GM21423 (cell line): ENCODE data around the gene RYR3.

Experiments
- ATAC-seq: cut with Tn5 transposase; IDR thresholded peaks from one replicate; pipeline ENCODE4 v1.9.1; 2021; ENCODE audit warnings: mild to moderate bottlenecking, moderate library complexity; ENCODE audit not compliant: unreplicated experiment

The RYR3 gene

GRCh38 chr15:33738941-33739664 lies 428.3 kb downstream of the RYR3 start:
- ATAC-seq = no peak

- no peak for ATAC-seq
These were observed 431.5 kb downstream of the RYR3 start for GRCh38 chr15:33742306-33742705.

- no peak for ATAC-seq
These were observed 432.0 kb downstream of the RYR3 start for GRCh38 chr15:33742800-33743199.

- ATAC-seq = no peak
These were observed 435.4 kb downstream of the RYR3 start for GRCh38 chr15:33746203-33746602.

GRCh38 chr15:33753012-33753411 lies 442.2 kb downstream of the RYR3 start:
- no peak for ATAC-seq

GRCh38 chr15:33754242-33754641 lies 443.5 kb downstream of the RYR3 start:
- no peak for ATAC-seq

- no peak for ATAC-seq
These were observed 446.2 kb downstream of the RYR3 start for GRCh38 chr15:33756961-33757360.

GRCh38 chr15:33757516-33758232 lies 446.9 kb downstream of the RYR3 start:
- no peak for ATAC-seq

GRCh38 chr15:33766389-33766788 lies 455.6 kb downstream of the RYR3 start:
- no peak for ATAC-seq

GRCh38 chr15:33768670-33769190 lies 458.0 kb downstream of the RYR3 start:
- ATAC-seq = no peak

GRCh38 chr15:33773969-33774368 lies 463.2 kb downstream of the RYR3 start:
- no peak for ATAC-seq

- no peak for ATAC-seq
These were observed 468.1 kb downstream of the RYR3 start for GRCh38 chr15:33778852-33779251.

GRCh38 chr15:33780011-33780768 lies 469.4 kb downstream of the RYR3 start:
- no peak for ATAC-seq

- no peak for ATAC-seq
These were observed 472.2 kb downstream of the RYR3 start for GRCh38 chr15:33782966-33783365.

- no peak for ATAC-seq
These were observed 474.6 kb downstream of the RYR3 start for GRCh38 chr15:33785366-33785765.

- ATAC-seq = no peak
These were observed 478.3 kb downstream of the RYR3 start for GRCh38 chr15:33788906-33789540.

GRCh38 chr15:33794453-33794852 lies 483.7 kb downstream of the RYR3 start:
- ATAC-seq = no peak

GRCh38 chr15:33795070-33795469 lies 484.3 kb downstream of the RYR3 start:
- ATAC-seq = no peak

- no peak for ATAC-seq
These were observed 486.9 kb downstream of the RYR3 start for GRCh38 chr15:33797651-33798050.

- no peak for ATAC-seq
These were observed 491.2 kb downstream of the RYR3 start for GRCh38 chr15:33801954-33802353.

- ATAC-seq = no peak
These were observed 496.9 kb downstream of the RYR3 start for GRCh38 chr15:33807665-33808064.
